Left renal pelvis (tissue), 4 donors: ENCODE results near the gene GLG1. TPM values are rescaled to one million over a fixed set of nuclear protein-coding genes. Genes with fewer than 3 reads are reported as not detected.
"Not testable (repeated sequence)": the region's sequence is repeated elsewhere in the genome, so short reads cannot be mapped to it uniquely, and the experiment has no call there.

Experiments used
- DNase-seq, 4 donors: peaks; one replicate each; pipeline ENCODE4 v3.0.0-alpha.2; 2013; ENCODE audit warnings: low read depth in 4 of 4, low spot score in 3 of 4
- polyA plus RNA-seq, 4 donors: library from polyadenylated mRNA; unstranded; fragments of 120-200 nt; gene quantifications; one replicate each; pipeline ENCODE4 v1.2.1, GENCODE V29; 2013; ENCODE audit not compliant: insufficient read length in 4 of 4

Gene GLG1
- polyA plus RNA-seq, 4 donors, result 146 to 210 (median 166) TPM

DNA sequence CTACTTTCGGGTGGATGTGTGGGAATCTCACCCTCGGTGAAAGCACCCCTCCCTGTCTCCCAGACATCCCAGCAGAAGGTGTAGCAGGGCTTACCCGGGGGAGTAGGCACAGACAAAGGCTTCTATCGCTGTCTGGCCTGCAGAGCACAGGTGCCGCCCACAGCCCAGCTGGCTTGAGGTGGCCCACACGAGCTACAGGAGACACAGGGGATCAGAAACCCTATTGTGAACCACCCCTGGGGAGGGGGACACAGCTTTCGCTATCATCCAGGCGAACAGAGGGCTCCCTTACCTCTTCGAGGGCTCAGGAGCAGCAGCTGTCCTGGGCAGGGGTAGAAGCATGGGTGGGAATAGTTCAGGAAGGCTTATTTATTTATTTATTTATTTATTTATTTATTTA, 193.4 kb downstream of the GLG1 start:
- not testable (repeated sequence) for DNase-seq

DNA sequence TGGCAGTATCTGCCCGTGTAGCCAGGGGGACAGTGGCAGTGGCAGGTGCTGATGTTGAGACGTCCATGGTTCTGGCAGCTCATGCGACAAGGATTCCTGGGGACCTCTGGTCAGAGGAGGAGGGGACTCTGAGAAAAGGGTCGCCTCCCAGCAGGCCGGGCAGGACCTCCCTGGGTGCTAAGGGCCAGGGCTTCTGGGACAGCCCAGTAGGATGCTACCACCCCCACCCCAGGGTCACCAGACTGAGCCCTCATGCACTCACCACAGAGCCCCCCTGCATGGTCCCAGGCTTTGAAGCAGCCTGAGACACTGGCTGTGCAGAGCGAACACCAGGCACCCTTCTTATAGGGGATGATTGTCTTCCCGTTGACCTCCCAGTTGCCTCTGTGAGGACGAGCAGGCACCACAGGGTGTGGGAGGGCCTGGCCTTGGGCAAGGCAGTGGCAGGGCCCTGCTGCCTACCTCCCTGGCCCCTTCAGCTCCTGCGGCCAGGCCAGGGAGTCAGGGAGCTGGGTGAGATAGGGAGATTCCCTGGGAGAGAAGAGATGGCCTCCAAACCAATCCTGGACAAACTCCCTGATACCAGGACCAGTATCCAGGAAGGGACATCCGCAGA, 194.0 kb downstream of the GLG1 start:
- not testable (repeated sequence) for DNase-seq

DNA sequence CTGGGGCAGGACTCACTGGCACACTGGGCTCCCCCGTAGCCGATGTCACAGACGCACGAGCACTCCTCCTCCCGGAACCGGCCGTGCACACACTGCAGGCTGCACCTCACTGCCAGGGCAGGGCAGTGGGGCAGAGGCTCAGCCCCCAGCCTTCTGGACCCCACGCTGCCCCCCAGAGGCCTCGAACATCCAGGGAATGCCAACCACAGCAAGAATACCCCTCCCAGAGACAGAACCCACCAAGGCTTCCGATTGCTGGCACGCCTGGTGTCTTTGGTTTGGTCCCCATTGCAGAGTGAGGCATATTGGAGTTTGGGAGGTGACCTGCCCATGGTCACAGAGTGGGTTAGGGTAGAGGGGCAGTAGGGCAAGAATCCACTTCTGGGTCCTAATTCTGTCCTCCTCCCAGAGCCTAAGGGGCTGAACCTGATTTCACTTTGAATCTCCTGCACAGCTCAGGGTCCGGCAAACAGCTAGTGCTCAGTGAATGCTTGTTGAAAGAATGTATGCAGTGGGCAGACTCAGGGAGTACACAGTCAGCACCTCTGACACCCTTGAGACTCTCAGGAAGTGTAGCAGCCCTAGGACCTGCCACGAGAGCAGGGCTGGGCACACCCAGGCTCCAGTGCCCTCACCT, 194.7 kb downstream of the GLG1 start:
- DNase-seq, result not testable (repeated sequence)

DNA sequence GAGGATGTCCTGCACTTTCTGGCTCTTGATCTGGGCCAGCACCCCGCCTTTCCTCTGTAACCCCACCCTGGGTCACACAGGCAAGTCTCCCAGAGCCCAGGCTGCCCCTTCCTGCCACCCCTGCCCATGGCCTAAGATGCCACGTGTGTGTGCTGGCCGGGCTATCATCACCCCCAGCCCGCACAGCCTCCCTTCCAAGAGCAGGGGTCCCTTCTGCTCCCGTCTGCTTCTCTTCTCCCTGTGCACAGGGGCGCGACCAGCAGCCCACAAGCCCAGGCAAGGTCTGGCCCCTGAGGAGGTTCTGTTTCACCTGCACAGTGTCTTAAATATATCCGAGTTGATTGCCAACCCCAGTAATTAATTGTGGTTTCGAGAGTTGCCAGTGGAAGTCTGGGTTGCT, 195.9 kb downstream of the GLG1 start:
- not testable (repeated sequence) for DNase-seq

DNA sequence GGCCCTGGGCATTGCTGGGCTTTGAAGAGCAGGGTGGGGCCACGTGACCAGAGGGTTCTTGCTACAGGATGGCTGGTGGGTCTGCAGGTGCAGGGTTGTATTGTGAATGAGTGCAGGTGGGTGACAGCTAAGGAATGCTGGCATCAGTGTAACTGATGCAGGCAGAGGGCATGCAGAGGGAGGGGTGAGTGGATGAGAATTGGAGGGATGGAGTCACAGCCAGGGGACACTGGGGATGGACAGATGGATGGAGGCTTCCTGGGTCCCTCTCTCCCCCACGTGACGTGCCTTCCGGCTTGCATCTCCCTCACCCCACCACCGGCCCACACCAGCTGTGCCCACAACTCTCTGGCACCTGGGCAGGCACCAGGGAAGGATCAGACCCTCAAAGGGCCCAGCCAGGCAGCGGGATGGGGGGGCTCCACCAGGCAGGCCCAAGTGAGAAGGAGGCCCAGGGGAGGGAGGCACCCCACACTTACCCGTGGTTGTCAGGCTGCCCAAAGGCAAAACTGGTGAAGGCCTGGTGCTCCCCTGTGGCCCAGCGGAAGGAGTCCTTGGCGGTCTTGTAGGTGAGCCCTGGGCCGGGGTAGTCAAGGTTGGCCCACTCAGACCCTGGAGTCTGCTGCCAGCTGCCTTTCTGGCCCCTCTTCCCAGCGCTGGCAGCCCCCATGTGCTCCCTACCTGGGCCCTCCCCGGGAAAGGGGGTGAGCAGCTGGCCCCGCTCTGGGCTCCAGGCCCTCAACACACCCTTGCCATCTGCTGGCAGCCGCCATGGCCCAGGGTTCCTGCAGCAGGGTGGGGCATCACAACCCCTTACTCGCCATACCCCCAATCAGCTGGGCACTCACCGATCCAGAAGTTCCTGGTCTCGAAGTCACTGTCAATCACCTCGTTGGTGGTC, 196.6 kb downstream of the GLG1 start:
- DNase-seq, result not testable (repeated sequence)

DNA sequence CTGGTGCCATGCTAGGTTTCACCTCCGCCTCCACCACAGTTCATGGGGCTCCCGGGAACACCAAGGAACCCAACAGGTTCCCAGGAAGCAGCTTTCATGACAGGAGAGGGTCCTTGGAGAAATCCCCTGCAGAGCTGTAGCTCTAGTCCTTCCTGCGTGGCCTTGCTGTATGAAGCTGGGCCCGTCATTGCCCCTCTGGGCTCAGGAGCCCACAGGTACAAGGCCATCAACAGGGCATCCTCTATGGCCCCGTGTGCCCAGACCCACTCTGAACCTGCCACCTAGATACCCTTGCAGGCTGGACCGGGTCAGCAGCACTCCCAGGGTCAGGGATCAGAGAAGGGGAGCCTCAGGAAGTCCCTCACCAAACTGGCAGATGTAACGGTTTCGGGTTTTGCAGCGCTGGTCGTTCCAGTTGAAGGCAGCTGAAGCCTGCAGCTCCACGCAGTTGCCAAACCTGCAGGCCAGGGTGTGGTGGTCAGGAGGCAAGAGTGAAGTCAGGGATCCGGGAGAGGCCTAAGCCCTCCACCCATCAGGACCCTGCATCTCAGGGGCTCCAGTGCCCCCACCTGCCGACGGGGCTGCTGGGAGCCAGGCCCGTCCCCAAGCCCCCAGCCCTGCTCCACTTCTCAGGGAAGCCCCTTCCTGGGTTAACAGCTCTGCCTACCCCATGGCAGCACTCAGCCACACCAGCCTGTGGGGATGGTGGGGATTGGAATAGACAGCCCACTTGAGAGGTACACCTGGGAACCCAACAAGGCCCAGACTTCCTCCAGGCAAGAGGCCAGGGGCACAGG, 197.5 kb downstream of the GLG1 start:
- DNase-seq, result not testable (repeated sequence)

GRCh38 chr16:74407362-74407705, 199.6 kb downstream of the GLG1 start:
- DNase-seq, result not testable (repeated sequence)

- DNase-seq, result not testable (repeated sequence)
Measured at GRCh38 chr16:74406600-74407361, 200.1 kb downstream of the GLG1 start.

DNA sequence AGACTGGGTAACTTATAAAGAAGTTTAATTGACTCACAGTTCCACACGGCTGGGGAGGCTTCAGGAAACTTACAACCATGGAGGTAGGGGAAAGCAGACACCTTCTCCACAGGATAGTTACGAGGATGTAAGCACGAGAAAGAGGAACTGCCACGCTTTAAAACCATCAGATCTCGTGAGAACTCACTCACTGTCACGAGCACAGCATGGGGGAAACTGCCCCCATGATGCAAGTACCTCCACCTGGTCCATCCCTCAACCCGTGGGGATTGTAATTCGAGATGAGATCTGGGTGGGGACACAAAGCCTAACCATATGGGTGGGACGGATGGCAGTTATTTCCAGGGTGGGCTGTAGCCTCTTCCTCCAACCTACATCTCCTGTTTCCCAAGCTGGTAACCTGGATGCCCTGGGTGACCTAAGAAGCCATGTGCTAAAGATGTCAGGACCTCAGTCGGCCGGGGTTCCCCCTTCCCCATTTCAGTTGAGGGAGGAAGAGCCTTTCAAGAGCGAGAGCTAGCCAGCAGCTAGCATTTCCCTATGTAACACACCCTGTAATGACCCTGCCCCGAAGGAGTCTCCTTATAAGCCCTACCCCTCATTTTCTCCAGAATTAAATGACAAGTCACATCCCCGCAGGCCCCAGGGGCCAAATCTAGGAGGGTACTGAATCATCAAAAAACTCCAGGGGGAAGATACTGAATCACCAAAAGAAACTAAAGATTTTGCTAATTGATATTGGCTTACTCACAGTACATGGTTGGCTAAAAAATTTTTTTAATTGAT, 202.6 kb downstream of the GLG1 start:
- not testable (repeated sequence) for DNase-seq

GRCh38 chr16:74400238-74400637, 206.7 kb downstream of the GLG1 start:
- DNase-seq, result not testable (repeated sequence)

DNA sequence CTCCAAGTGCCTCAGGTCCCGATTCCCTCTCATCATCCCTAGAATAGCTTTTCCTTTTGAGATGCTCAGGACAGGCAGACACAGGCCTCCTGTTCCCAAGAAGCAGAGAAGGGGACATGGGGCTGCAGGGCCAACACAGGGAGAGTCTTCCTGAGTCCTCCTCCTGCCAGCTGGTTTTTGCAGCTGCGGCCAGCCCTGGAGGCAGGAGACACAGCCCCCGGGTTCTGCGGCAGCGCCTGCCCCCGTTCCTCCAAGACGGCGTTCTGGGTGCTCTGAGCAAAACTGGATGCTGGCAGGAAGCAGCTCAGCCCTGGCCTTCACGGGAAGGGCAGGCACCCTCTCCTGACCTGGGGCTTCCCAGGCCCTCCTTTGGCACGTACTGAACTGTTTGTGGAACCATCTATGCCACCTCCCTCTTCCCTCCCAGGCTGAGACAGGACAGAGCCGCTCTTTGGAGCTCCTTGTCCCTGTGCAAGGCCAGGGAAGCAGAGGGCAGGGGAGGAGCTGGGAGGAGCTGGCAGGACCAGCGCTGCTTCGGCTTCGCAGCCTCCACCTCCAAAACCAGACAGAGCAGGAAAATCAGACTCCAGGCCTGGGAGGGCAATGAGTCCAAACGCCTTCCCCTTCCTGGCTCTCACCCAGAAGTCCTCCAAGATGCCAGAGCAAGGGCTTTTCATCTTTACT, 208.6 kb downstream of the GLG1 start:
- not testable (repeated sequence) for DNase-seq

Other genes starting within 250 kb of the GLG1 start
- 10 to 100 TPM in 1 of 4 donors, 1 to 10 TPM in 3; 4.0 to 23.4 (median 7.8) TPM for gene NPIPB15, start 230.8 kb downstream of the GLG1 start, polyA plus RNA-seq
- gene CLEC18B, start 185.6 kb downstream of the GLG1 start, polyA plus RNA-seq, result 100 to 1,000 TPM in 2 of 4 donors, 10 to 100 TPM in 1, 1 to 10 TPM in 1; 1.5 to 118 (median 98.0) TPM
- 10 to 100 TPM; 18.2 to 30.3 (median 28.6) TPM for gene RFWD3, start 59.8 kb upstream of the GLG1 start, polyA plus RNA-seq
- gene MLKL, start 93.7 kb upstream of the GLG1 start, polyA plus RNA-seq, result 1 to 10 TPM; 2.7 to 4.7 (median 3.7) TPM
- gene FA2H, start 167.7 kb upstream of the GLG1 start, polyA plus RNA-seq, result 1 to 10 TPM in 3 of 4 donors, under 1 TPM in 1; 0.15 to 5.9 (median 4.1) TPM